ENCODE data around the gene BCAS1.

Gene BCAS1

GRCh38 chr20:54075322-54075721 lies 4.9 kb upstream of the BCAS1 start:
- DNase-seq, result no peak

- DNase-seq, result no peak
These were observed 4.1 kb upstream of the BCAS1 start for GRCh38 chr20:54074511-54074910.

DNA sequence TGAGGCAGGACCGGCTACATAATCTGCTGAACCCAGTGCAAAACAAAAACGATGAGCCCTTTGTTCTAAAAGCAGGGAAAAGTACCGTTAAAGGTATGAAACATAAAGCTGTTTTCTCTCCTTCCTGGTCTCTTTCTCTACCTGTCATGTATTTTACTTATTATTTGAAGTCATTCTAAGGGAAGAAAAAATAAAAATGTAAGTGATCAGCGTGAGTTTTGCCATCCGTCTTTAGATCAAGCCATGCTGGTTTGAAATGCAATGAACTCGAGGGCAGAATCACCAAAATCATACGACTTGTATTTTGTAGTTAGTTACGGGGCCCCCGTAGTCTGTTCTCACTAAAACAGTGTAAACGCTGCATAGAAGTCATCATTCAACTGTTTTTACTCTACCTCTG lies 2.9 kb upstream of the BCAS1 start:
- no peak for DNase-seq

DNA sequence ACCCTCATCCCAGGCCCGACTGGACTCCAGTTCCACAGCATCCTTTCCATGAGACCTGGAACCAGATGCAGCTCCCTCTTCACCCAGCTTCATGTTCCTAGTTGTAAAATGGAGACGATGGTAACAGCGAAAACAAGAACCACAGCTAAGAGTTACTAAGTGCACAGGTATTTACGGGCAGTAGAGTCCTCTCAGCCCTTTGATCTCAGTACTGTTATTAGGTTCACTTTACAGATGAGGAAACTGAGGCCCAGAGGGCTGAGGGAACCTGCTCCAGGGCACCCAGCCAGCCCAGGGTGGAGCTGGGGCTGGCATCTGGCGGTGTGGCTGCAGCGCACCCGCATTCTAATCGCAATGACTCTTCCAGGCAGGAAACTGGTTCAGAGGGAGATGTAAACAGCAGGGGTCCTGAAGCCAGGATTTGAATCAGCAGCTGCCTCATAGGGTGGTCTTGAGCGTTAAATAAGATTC lies 858 bp downstream of the BCAS1 start:
- no peak for DNase-seq

DNA sequence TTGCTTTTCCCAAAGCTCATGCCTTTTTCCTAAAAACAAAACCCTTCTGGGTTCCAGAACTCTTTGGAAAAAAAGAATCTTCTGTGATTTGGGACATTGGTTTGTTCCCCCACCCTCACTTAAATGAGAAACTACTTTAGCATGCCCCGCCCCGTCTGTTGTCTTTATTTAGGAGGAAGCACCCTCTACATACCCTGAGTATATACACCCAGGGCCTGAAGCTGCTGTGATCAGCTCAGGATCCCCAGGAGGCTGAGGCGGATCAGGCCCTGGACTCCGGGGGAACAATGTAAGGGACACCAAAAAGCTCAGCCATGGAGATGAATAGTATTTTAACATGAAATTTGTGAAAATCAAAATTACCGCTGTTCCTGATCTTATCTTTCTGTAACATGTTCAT lies 1.4 kb downstream of the BCAS1 start:
- DNase-seq, result no peak

DNA sequence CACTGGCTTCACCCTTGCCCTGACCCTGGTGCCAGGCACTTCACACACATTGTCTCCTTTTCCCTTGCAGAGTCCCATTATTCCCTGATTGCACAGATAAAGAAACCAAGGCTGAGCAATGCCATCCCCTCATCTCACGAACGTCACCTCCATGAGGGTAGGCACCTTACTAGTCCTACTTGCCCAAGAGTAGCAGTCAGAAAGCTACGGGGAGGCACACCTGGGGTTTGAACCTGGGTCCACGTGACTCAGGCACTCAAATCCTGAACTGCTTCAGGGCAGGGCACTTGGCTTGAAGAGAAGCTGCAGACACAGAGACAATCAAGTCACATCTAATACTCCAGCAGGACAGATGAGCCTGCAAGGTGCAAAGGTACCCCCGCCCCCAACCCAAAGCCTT lies 1.9 kb downstream of the BCAS1 start:
- DNase-seq, result no peak

DNA sequence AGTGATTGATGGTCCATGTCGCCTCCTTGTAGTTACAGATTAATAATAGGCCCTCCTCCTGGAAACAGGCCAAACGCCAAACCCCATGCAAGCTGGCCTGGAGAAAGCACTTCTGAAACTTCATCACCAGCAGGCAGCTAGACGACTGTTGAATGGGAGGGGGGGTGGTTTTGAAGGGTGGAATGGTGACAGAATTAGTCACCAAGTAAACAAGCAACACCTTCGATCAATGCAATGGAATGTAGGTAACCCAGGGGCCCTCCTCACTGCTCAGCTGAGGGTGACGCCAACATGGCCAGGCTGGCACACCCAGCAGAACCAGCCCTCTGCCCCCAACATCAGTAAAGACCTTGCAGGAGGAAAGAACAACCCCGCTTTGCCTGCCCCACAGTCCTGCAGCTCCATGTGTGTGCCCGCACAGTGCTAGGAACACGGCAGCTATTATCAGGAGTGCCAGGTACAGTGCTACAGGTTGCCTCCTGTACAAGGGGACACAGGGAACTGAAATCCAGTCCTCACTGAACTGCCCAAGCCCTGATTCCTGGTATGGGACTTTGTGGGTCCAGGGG lies 2.7 kb downstream of the BCAS1 start:
- DNase-seq, result no peak

DNA sequence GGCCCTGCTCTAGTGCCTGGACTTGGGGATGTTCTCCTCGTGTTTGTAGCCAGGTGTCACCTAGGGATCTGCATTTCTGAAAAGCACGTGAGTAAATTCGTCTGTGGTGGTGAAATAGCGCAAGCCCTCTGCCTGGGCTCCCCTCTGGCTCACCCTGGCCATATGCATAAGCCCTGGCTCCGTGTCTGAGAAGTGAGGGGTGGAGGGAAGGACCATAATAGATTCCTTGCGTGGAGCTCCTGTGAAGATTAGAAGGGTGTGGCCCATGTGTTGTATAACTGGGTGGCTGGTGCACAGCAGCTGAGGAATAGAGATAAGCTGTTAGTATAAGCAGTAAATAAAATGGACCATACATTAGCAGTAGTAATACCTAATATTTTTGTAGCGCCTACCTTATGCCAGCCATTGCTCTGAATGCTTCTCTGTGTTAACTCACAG lies 4.8 kb downstream of the BCAS1 start:
- DNase-seq, result no peak

DNA sequence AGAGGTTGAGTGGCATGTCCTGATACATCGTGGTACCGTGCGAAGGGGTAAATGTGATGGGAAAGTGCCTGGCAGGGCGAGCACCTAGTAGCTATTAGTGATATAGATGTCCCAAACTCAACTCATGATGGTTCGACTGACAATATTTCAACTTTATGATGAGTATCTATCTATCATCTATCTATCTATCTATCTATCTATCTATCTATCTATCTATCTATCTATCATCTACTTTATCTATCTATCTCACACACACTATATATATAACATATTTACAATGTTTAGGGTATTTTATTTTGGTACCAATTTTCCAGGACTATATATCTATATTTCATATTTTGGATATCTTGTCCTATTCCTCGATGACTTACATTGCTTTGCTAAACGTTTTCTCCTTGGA lies 5.5 kb downstream of the BCAS1 start:
- DNase-seq, result no peak

DNA sequence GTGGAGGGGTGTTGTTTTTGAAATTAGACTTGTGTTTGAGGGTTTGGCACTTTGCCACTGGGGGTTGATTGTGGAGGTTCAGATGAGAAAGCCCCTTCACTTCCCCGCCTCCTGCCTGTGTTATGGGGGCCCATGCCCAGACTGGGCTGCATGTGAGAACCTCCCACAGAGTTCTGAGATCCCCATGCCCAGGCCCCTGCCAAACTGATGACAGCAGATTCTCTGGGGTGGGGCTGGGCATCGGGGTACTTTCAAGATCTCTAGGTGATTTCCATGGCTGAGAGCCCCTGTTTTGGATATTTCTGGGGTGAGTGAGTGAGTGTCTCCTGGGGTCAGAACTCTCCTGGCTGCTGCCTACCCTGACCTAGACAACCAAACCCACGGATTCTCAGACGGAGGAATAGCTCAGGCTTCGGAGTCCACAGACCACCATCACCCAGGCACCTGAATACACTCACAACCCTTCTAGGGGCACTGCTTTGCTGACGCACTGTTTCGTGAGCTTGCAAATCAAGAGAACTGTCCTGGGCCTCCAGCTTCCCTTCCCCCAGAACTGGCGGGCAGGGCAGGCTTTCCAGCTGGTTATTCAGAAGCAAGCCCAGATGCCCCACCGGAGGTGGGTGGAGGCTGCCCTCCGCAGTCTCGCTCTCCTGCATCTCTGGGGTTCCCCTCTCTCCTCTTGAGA lies 6.3 kb downstream of the BCAS1 start:
- peak; percentile 38 for DNase-seq

- DNase-seq, result no peak
These were observed 6.8 kb downstream of the BCAS1 start for GRCh38 chr20:54063580-54063979.

DNA sequence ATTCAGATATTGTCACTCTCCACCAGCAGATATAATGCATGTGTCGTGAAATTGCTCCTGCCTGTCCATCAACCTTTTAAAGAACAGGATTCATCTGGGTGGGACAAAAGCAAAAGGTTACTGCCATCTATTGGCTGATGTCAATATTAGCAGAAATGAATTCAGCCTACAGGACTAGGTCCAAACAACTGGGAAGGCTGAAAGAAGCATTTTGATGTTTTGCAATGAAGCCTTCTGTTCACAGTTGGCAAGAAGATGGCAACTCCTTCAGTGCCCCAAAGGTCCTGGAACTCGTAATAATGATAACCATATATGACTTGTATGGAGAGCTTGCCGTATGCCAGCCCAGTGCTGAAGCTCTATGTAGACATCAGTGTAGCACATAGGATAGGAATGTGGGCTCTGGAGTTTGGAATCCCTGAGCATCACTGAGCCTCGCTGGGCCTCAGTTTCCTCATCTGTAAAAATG lies 7.5 kb downstream of the BCAS1 start:
- DNase-seq, result peak; percentile 43

GRCh38 chr20:54061101-54061881 lies 9.1 kb downstream of the BCAS1 start:
- DNase-seq, result no peak

DNA sequence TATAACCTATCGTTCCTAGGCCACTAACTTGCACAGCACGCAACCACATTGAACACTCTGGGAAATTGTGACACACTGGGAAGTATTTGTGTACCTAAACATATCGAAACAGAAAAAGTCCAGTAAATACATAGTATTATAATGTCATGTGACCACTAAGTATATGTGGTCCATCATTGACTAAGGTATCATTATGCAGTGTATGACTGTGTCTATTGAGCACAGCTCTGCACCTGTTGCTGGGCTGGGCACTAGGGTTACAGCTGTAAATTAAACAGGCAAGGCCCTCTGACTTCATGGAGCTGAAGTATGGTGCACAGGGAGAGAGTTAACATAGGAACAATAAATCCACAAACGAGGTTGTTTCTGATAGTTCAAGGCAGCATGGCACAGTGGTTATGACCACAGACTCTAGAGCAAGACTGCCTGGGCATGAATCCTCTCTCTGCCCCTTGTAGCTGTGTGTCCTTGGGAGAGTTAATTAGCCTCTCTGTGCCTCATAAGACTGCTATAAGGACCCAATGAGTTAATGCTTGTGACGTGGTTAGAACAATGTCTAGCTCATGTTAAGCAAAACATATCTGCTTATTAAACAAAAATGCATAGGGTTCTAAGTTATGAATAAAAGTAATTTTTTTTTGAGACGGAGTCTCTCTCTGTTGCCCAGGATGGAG lies 10.6 kb downstream of the BCAS1 start:
- no peak for DNase-seq

DNA sequence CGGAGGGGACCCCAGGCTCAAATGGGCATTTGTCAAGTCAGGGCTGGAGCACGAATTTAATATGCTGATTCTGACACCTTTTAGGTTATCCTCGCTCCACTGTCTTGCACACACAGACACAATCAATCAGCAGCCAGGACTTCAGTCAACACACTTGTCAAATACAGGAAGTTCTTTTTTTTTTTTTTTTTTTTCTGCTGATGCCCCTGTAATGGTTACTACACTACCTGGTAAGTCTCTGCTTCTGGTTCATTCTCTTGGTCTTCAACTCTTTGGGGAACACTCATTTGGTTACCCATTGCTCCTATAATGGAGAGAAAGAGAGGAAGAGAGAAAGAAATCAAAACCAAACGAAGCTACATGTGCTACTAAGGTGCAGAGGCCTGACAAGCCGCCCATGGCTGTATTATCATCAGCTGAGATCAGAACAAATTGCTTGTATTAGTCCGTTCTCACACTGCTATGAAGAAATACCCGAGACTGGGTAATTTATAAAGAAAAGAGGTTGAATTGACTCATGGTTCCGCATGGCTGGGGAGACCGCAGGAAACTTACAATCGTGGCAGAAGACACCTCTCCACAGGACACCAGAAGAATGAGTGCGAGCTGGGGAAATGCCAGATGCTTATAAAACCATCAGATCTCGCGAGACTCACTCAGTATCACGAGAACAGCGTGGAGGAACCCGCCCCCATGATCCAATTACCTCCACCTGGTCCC lies 11.8 kb downstream of the BCAS1 start:
- DNase-seq, result no peak

GRCh38 chr20:54056762-54057639 lies 13.4 kb downstream of the BCAS1 start:
- no peak for DNase-seq

GRCh38 chr20:54054516-54054915 lies 15.9 kb downstream of the BCAS1 start:
- DNase-seq, result no peak

GRCh38 chr20:54051068-54051467 lies 19.3 kb downstream of the BCAS1 start:
- DNase-seq, result no peak

GRCh38 chr20:54048891-54049545 lies 21.4 kb downstream of the BCAS1 start:
- no peak for DNase-seq

DNA sequence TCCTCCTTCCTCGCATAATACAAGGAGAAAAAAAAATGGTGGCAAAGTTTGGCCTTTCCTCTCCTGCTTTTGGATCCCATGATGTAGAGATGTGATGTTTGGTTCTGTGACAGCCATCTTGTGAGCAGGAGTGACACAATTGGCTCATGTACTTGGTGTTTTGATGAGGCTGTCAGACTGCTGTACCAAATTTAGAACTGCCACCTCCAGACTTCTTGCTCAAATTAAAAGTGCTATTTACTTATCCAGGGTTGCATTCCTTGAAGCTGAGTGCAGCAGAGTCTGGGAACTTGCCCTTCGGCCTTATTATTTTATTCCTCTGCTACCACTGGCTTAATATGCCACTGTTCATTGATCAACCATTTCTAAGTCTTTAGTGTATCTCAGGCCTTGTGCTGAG lies 21.9 kb downstream of the BCAS1 start:
- no peak for DNase-seq

- no peak for DNase-seq
These were observed 22.7 kb downstream of the BCAS1 start for GRCh38 chr20:54047720-54048119.

Data from CD4-positive, alpha-beta T cell treated with Interleukin-21 for 1 hour (primary cell).